ENCODE measurements around the gene GAK.

The GAK gene

DNA sequence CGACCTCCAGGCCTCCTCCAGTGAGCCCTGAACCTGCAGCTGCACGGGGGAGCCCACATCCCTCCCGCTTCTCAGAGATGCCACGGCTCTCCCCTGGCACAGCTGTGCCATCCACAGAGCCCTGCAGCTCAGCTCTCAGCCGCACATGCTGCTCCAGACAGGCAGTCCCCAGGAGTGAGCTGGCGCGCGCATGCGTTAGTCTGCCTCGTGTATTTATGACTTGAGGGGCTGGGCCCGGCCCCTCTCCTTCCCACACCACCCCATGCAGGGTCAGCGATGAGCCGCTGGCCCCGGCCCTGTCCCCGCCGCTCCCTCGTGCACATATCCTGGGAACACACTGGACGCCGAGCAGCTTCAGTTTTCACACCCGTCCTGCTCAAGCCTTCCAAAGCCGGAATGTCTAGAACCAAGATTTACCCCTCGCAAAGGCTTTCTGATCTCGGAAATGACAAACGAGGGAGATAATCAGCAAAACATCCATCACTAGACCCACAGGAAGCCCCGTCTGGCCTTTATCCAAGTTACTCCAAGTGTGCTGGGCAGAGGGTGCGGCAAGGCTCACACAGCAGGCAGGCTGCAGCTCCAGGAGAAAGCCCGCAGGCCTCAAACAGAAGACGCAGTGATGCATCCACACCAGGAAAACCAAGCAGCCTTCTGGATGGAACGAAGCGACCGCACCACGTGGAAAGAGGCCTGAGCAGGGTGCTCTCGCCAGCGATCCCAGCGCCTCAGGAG lies 24.3 kb downstream of the GAK start:
- no peak for DNase-seq (ENCODE audit: low read depth)

DNA sequence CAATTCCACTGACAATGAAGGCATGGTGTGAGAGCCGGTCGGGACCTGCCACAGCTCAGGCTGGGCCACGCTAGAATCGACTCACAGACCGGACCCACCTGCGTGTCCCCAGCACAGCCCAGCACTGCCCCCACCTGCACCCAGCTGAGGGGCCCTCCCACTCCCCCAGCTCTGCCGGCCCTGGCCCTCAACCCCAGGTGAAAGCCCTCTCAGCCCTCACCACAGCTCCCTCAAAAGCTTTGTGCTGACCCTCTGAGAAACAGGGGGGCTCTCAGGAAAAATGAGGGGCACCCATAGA lies 25.1 kb downstream of the GAK start:
- DNase-seq (ENCODE audit: low read depth): no peak

DNA sequence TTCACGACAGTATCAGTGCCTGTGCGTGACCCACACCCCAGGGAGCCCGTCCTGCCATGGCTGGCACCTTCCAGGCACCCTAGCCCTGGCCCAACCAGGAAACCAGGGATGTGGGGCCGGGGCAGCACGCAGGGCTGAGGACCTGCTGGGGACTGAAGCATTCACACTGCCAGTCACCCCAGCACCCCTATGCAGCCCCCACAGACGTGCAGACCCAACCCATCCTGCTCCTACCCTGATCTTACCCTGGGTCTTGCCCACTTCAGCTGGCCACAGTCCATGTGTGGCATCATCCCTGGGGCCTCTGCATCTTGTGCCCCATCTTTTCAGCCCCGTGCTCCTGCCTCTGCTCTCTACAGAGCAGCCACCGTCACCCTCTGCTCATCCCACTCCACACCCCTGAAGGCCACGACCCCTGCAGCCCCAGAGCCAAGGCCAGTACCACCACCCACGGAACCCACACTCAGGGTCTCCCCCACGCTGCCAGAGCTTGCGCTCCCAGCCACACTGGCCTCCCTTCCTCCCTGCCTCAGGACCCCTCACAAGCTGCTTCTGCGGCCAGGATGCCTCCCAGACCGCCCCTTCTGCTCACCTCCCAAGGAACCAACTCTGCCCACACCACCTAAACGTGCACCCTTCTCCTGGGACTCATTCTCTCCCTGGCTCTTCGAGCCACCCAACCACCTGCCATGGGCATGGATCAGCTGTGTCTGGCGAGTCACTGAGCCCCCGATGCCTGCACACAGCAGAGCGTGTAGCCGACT lies 25.6 kb downstream of the GAK start:
- DNase-seq (ENCODE audit: low read depth): no peak

DNA sequence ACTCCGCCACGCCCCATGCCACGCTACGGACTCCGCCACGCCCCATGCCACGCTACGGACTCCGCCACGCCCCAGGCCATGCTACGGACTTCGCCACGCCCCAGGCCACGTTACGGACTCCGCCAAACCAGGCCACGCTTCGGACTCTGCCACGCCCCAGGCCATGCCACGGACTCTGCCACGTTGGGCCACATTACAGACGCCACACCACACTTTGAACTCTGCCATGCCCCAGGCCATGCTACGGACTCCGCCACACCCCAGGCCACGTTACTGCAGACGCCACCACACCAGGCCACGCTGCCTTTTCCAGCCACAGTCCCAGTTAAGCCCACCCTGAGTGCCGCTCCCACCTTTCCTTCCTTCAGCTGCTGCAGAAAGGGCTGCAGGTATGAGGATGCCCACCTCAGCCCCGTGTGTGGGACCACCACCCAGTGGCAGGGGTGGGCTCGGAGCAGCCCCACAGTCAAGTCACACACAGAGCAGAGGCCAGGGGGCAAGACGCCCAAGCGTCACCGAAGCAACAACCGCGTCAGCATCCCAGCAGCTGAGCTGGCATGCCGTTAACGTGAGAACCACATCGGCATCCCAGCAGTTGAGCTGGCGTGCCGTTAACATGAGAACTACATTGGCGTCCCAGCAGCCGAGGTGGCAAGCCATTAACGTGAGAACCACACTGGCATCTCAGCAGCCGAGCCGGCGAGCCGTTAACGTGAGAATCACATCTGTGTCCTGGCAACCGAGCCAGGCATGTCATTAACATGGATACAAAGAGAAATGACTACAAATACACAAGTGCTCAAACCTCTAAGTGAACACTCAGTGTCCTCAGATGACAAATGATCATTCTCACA lies 26.4 kb downstream of the GAK start:
- no peak for DNase-seq (ENCODE audit: low read depth)

DNA sequence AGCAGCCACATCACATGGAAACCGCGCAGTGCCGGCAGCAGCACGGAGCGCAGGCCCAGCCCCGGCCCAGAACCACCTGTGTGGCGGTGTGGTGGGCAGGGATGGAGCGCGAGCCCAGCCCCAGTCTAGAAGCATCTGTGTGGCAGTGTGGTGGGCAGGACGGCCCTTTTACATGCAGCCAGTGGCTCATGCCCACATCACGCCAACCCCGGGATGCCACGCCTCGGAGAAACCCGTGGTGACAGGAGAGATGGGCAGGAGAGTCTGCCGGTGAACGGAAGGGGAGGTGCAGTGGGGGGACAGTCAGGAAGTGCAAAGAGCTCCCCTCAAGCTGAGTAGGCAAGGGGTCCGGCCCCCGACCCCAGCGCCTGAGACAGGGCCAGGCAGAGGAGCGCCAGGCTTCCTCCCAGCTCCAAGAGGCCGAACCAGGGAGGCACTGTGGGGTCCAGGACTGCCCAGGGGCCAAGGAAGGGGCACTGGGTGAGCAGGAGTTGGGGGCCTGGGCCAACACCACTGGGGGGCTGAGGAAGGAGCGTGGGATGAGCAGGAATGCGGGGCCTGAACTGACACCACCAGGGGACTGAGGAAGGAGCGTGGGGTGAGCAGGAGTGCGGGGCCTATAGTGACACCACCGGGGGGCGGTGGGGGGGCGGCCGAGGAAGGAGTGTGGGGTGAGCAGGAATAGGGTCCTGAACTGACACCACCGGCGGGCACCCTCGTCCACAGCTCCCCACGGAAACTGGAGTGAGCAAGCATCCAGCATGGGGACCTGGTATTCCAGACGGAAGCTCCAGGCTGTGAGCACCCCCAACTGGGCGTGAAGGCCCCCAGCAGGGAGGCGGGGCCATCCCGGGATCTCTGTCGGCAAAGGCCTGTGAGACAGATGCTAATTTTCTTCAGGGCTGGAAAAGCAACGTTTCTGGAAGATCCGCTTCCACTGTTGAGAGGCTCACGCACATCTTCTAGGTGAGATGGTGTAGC lies 28.8 kb downstream of the GAK start:
- DNase-seq (ENCODE audit: low read depth): no peak

DNA sequence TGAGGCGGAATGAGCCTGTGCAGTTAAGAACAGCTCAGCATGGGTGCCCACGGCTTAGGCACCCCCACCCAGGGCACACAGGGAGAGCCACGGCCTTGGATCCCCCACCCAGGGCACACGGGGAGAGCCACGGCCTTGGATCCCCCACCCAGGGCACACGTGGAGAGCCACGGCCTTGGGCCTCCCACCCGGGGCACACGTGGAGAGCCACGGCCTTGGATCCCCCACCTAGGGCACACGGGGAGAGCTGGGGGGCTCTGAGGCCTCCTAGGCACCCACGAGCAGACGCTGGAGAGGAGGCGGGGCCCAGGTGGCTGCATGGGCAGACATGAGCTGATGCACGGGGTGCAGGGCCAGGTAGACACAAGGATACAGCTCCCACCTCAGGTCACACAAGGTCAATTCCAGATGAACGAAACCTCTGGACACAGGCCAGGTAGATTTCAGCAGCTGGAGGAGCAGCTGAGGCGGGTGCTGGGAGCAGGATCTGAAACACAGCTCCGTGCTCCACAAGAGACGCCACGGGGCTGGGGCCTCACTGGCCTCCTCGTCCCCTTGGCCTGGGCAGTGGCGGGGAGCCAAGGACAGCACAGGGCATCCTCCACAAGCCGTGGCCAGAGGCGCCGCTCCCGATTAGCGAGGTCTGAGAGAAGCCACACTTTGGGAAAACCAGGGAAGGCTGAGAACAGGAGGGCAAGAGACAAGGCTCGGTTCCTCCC lies 30.8 kb downstream of the GAK start:
- no peak for DNase-seq (ENCODE audit: low read depth)

DNA sequence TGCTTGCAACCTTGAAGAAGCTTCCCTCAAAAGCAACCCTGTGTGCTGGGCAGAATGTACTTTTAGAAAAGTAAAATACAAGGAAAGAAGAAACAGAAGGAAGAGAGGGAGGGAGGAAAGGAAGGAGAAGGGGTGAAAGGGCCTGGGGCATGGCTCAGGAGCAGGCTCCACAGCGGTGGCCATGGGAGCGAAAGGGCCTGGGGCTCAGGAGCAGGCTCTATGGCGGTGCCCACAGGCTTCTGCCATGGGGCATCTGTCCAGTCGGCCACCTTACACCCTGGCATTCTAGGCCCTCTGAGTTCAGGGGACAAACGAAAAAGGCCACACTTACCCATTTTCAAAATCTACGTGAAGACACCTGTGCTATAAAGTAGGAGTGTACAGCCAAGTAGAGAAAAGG lies 31.4 kb downstream of the GAK start:
- DNase-seq (ENCODE audit: low read depth): no peak

DNA sequence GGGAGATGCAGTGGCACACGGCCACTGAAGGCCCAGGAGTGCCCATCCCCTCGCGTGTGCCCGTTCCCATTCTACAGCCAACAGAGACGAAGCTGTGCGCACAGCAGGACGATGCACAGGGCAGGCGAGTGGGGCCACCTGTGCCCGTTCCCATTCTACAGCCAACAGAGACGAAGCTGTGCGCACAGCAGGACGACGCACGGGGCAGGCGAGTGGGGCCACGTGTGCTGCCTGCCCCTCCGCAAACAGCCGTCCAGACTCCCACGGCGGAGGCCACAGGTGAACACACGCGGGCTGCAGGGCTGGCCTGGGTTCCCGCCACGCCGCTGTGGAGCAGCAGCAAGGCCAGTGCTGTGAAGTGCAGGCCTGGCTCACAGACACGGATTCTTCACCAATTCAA lies 32.0 kb downstream of the GAK start:
- DNase-seq (ENCODE audit: low read depth): no peak

DNA sequence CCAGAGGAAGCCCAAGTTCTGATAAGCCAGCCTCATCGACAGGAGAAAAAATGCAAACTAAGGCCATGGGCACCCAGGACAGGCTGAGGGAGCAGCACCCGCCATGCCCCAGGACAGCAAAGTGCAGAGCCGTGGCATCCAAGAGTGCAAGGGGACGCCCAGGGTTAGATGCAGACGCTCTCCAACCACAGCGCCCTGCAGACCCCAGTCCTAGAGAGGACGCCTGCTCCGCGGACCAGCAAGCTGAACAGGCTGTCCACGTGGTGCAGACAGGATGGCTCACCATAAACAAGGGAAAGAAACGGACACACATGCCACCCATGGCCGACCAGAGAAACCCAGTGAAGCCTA lies 32.6 kb downstream of the GAK start:
- no peak for DNase-seq (ENCODE audit: low read depth)

DNA sequence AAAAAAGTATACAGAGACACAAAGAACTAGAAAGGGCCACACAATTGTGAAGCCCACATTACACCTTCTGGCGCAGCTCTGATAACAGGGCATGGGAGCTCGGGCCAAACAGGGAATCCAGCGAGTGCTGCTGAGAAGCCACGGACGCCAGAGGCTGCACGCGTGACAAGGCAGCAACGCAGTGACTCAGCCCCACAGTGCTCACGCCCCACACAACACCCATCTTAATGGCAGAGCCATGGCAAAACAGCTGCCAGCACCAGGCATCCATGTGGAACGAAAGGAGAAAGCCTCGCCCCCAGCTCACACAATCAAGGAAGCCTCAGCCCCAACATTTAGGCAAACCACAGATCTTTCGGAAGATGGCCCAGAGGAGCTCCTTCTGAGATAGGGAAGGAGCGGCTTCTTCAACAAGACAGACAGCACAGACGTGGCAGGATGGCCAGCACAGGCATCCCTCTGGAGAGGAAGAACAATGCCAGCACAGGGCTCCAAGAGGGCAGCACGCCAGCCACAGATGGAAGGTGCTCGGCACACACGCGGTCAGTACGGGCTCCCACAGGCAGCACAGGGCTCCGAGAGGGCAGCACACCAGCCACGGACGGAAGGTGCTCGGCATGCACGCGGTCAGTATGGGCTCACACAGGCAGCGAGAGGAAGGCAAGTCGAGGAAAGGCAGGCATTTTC lies 33.1 kb downstream of the GAK start:
- DNase-seq (ENCODE audit: low read depth): no peak

DNA sequence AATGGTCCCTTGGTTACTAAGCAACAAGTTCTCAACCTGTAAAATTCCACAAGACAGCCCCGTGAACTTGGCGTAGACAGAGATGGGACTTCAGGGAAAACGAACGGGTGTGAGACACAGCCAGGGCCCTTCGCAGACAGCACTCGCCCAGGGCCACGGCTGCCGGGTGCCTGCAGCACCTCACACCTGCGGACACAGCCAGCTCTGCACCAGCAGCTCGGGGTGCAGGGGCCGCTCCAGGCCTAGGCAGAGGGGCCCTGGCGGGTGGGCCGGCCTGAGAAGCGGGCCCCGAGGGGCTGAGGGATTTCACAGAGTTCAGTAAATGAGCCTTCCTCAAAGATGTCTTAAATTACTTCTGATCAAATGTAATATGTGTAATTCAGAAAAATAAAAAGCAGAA lies 34.0 kb downstream of the GAK start:
- DNase-seq (ENCODE audit: low read depth): no peak

DNA sequence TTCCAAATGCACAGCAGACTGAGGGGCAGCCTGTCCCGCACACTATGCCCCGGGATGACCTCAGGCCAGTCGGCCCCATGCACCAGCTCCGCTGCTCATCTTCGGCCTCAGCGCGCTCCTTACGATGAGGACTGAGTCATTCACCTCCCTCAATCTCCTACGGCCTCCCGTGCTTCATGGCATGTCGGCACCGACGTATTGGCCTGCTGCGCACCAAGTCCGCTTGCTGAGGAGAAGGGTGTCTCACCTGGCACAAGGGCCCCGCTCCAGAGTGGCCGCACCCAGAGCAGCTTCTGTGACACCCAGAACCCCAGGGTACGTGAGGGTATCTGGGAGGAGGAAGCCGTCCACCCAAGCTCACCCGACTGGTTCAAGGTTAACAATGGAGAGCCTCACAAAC lies 35.5 kb downstream of the GAK start:
- no peak for DNase-seq (ENCODE audit: low read depth)

DNA sequence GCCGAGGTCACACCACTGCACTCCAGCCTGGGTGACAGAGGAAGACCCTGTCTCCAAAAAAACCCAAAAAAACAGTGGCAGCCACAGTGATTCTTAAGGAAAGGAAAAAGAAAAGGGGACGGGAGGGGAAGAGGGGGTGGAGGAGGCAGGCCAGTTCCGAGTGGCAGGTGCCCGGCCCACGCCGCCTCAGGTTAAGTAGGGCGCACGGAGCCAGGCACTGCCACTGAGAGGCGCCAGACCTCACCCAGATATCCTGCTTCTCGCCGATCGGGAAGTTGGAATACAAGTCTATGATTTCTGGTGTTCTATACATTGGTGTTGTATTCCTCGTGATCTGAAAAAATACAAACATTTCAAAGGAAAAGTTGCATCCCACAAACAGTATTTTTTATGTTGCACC lies 35.9 kb downstream of the GAK start:
- no peak for DNase-seq (ENCODE audit: low read depth)

DNA sequence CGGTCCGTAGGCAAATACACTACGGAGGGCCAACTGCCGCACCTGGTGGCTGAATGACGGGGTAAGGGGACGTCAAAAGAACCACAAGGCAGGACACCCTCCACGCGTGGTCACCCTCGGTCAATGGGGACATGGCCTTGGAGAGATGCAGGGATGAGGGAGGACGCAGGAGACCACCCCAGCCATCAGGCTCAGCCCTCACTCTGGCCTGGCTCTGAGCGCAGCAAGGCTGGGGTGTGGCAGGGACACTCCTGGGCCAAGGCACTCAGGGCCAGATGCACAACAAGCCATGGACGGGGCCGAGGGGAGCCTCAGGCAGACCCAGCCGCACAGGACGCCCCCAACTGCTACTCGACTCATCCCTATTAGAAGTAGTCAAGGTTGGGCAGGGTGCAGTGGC lies 36.5 kb downstream of the GAK start:
- no peak for DNase-seq (ENCODE audit: low read depth)

DNA sequence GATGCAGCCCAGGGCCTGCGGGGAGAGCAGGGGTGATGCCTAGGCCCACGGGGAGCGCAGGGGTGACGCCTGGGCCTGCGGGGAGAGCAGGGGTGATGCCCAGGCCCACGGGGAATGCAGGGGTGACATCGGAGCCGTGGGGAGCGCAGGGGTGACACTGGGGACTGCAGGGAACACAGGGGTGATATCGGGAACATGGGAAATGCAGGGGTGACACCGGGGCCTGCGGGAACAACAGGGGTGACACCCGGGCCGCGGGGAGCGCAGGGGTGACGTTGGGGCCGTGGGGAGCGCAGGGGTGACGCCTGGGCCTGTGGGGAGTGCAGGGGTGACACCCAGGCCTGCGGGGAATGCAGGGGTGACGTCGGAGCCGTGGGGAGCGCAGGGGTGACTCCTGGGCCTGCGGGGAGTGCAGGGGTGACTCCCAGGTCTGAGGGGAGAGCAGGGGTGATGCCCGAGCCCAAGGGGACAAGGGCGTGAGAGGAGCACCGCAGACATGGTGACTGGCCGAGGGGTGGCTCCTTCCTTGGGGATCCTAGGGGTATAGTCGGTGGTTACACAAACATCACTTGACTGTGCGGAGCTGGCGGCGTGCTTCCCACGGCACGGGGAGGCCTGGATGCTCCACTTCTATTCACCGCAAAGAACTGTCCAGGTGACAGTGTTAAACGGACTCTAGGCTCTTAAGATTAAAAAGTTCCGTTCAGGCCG lies 38.0 kb downstream of the GAK start:
- DNase-seq (ENCODE audit: low read depth): no peak

DNA sequence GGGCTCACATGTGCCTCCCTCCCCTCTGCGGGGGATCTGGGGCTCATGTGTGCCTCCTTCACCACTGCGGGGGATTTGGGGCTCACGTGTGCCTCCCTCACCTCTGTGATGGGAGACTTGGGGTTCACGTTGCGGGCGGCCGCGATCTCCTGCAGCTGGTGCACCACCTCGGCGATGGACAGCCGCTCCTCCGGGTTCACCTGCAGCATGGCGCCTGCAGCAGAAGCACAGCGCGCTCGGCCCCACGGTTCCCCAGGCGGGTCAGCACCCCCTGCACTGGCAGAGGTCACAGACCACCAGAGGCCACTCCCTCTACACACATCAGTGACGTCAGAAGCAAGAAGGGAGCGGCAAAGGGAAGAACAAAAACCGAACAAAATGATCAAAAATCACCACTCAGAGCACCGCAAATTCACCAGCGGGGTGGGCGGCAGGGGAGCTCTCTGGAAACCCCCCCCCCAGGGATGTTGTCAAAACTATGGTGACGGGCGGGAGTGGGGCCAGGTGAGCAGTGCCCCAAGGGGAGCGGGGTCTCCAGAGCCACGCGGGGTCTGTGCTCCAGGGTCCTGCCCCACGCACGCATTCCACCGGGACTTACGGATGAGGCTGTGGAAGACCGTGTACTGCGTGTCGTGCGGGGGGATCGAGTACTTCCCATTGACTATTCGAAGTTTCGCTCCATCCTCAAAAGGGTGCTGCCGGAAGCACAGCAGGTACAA lies 38.7 kb downstream of the GAK start:
- no peak for DNase-seq (ENCODE audit: low read depth)

DNA sequence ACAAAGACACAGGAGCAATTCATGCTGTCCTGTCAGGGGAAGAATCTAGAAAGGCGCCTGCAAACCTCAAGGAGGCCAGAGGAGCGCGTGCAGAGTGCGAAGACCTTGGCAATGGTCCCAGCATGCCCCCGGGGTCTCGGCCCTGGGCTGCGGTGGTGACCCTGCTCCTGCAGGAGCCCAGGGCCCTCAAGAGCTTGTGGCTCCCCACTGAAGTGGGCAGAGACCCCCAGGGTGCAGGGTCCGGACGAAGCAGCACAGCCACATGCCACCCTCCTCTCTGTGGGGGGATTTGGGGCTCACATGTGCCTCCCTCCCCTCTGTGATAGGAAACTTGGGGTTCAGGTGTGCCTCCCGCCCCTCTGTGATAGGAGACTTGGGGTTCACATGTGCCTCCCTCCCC lies 39.3 kb downstream of the GAK start:
- DNase-seq (ENCODE audit: low read depth): no peak

DNA sequence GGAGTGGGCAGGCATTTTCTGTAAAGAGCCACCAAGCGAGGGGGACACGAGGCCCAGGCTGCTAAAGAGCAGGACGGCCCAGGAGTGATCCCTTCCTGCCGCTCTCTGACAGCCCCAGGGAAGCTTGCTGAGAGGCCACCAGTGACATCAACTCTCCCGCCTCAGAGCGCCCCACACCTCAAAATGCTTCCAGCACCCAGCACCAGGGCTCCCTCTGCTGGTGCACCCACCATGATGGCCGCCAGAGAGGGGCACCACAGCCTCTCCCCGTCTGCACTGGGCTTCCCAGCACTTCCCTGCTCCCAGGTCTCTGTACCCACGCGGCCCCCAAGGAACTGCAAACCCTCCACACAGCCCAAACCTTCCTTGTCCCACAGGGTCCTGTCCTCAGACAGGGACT lies 40.4 kb downstream of the GAK start:
- no peak for DNase-seq (ENCODE audit: low read depth)

DNA sequence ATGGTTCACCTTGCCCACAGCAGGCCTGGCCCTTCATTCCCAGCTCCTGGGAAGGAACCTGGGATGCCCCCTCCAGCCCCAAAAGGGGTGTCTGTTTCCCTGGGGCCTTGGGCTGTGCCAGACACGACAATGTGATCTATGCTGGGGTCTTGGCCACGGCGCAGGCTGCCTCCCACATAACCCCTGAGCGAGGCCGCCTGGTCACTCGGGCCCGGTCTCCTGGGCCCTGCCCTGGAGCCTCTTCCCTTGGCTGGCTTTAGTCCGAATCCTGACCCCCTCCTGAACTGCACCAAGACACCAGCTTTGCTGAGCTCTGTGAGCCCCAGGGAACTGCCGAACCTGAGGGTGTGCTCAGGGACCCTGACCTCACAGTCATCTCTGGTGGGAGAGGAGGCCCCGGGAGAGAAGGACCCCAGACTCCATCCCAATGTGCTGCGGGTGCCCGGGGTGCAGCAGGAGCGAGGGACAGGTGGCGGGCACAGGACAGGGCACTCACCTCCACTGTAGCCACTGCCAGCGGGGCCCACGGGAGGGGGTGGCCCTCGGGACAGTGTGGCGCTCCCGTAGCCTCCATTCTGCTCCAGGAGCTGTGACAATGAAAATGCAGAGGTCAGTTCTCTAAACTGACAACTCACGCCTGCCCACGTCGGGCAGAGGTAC lies 42.0 kb downstream of the GAK start:
- no peak for DNase-seq (ENCODE audit: low read depth)
